ENCODE results near the gene MAN2B1. TPM values are rescaled to one million over a fixed set of nuclear protein-coding genes. Genes with fewer than 3 reads are reported as not detected.
"Not testable (repeated sequence)": the region's sequence is repeated elsewhere in the genome, so short reads cannot be mapped to it uniquely, and the experiment has no call there.

MAN2B1 gene
- total RNA-seq, 1 experiment from 2014 or later: 48.2 TPM

DNA sequence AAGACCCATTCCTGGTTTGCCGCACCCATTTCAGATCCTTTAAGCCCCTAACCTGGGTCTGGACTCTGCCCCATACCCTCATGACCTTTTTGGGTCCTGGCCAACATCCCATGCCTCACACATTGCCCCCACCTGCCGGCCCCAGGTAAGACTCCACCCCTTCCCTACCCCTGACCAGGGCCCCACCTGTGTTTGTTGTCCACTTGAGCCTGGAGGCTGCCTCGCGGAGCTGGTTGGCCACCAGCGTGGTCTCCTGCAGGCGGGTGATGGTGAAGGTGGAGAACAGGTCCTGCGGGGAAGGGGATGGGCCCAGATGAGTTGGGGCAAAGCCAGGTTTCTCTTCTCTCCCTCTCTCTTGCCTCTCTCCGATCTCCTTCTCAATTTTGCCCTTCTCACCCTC, 19.5 kb downstream of the MAN2B1 start:
- H3K9me2 ChIP-seq (ENCODE audit: insufficient read depth): no peaks in the 10 kb centered on the region
- TF ChIP-seq, protein P1, sequence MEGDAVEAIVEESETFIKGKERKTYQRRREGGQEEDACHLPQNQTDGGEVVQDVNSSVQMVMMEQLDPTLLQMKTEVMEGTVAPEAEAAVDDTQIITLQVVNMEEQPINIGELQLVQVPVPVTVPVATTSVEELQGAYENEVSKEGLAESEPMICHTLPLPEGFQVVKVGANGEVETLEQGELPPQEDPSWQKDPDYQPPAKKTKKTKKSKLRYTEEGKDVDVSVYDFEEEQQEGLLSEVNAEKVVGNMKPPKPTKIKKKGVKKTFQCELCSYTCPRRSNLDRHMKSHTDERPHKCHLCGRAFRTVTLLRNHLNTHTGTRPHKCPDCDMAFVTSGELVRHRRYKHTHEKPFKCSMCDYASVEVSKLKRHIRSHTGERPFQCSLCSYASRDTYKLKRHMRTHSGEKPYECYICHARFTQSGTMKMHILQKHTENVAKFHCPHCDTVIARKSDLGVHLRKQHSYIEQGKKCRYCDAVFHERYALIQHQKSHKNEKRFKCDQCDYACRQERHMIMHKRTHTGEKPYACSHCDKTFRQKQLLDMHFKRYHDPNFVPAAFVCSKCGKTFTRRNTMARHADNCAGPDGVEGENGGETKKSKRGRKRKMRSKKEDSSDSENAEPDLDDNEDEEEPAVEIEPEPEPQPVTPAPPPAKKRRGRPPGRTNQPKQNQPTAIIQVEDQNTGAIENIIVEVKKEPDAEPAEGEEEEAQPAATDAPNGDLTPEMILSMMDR (conservative IDR thresholded peaks at IDR 0.05): no peak
- TF ChIP-seq EZH2 (IDR thresholded peaks at IDR 0.05; ENCODE audit: low read depth): no peak
- no peak overlapping the region for H3K4me2 ChIP-seq
- H3K9me3 ChIP-seq (ENCODE audit: insufficient read depth, low read depth): no peaks in the 10 kb centered on the region
- no peak overlapping the region for H3K4me3 ChIP-seq
- H3F3A ChIP-seq (ENCODE audit: insufficient read depth, low read depth): no peaks in the 10 kb centered on the region; the same call in 1 of the 2 replicates
- no TSS peak for BruUV-seq (replicated peaks)
- H2AFZ ChIP-seq: no peak overlapping the region
- ChIA-PET CTCF (no interaction called here), POLR2A (ENCODE audit: unreplicated experiment) (no interaction called here)
- H3K4me1 ChIP-seq (replicated peaks; ENCODE audit: insufficient read depth): no peaks in the 10 kb centered on the region
- H3K27me3 ChIP-seq (ENCODE audit: insufficient read depth, low read depth): no peaks in the 10 kb centered on the region
- DNase-seq: no peak
- H3K36me3 ChIP-seq (ENCODE audit: low read depth): no peaks in the 10 kb centered on the region
- intact Hi-C loops (cut with micrococcal nuclease; ENCODE audit: unreplicated experiment): no loop called here
- H4K20me1 ChIP-seq (ENCODE audit: insufficient read depth): no peaks in the 10 kb centered on the region
- no peak overlapping the region for H3K27ac ChIP-seq
- no peaks in the 10 kb centered on the region for H3K79me2 ChIP-seq (ENCODE audit: low read depth)

- Histone ChIP-seq H2AFZ (no peak overlapping the region), H3K79me2 (ENCODE audit: low read depth) (no peaks in the 10 kb centered on the region), H3F3A (ENCODE audit: insufficient read depth, low read depth) (no peaks in the 10 kb centered on the region; the same call in 1 of the 2 replicates), H4K20me1 (ENCODE audit: insufficient read depth) (no peaks in the 10 kb centered on the region), H3K9me3 (ENCODE audit: insufficient read depth, low read depth) (no peaks in the 10 kb centered on the region), H3K4me2 (no peak overlapping the region), H3K27ac (no peak overlapping the region), H3K4me1 (replicated peaks; ENCODE audit: insufficient read depth) (no peaks in the 10 kb centered on the region), H3K4me3 (no peak overlapping the region), H3K36me3 (ENCODE audit: low read depth) (no peaks in the 10 kb centered on the region), H3K27me3 (ENCODE audit: insufficient read depth, low read depth) (no peaks in the 10 kb centered on the region), H3K9me2 (ENCODE audit: insufficient read depth) (no peaks in the 10 kb centered on the region)
- ChIA-PET POLR2A (ENCODE audit: unreplicated experiment) (no interaction called here), CTCF (no interaction called here)
- peak in 1 of 2 experiments; percentile 29 for DNase-seq
- BruUV-seq (replicated peaks): no TSS peak
- TF ChIP-seq, protein P1 (conservative IDR thresholded peaks at IDR 0.05): no peak
- TF ChIP-seq EZH2 (IDR thresholded peaks at IDR 0.05; ENCODE audit: low read depth): no peak
- intact Hi-C loops (cut with micrococcal nuclease; ENCODE audit: unreplicated experiment): no loop called here
Observed at GRCh38 chr19:12646551-12646950, 20.0 kb downstream of the MAN2B1 start.

DNA sequence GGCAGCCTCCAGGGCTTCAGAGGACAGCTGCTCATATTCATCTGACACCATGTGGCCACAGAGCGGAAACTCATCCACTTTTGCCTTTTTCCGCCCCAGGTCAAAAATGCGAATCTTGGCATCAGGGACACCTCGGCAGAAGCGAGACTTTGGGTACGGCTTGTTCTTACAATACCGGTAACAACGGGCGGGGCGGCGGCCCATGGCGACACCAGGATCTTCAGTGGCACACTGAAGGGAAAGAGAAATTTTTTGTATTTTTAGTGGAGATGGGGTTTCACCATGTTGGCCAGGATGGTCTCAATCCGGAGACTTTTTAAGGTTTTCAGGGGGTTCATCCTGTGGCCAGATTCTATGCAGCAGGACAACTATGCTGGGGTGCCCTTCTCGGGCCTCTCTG, 22.8 kb downstream of the MAN2B1 start:
- H2AFZ ChIP-seq; H3K27ac ChIP-seq; H3F3A ChIP-seq (ENCODE audit: insufficient read depth, low read depth); DNase-seq; intact Hi-C loops (cut with micrococcal nuclease; ENCODE audit: unreplicated experiment); H3K9me3 ChIP-seq (ENCODE audit: insufficient read depth, low read depth); H4K20me1 ChIP-seq (ENCODE audit: insufficient read depth); BruUV-seq (replicated peaks); H3K9me2 ChIP-seq (ENCODE audit: insufficient read depth); CTCF ChIA-PET; H3K4me2 ChIP-seq; H3K79me2 ChIP-seq (ENCODE audit: low read depth); H3K36me3 ChIP-seq (ENCODE audit: low read depth); H3K4me1 ChIP-seq (replicated peaks; ENCODE audit: insufficient read depth); POLR2A ChIA-PET (ENCODE audit: unreplicated experiment); H3K4me3 ChIP-seq; H3K27me3 ChIP-seq (ENCODE audit: insufficient read depth, low read depth): not testable (repeated sequence)

DNA sequence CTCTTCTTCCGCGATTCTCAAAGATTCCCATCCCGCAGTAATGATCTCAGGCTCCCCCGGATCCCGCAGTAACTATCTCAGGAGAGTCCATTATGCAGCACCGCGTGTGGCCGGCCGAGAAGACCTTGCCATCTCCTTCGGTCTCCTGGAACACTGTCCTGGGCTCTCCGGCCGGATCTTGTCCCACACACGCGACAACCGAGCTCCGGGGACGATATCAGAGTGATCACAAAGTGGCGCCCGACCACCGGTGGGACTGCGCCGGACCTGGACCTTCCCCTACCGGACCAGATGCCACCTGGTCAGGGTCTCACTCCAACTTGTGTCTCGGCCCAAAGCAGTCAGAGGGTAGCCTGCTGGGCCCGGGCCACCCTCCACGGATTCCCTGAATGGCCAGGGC, 24.0 kb downstream of the MAN2B1 start:
- DNase-seq: no peak
- no TSS peak for BruUV-seq (replicated peaks)
- intact Hi-C loops (cut with micrococcal nuclease; ENCODE audit: unreplicated experiment): no loop called here
- Histone ChIP-seq H3K27ac (no peak overlapping the region), H3K9me3 (ENCODE audit: insufficient read depth, low read depth) (no peaks in the 10 kb centered on the region), H3K36me3 (ENCODE audit: low read depth) (no peaks in the 10 kb centered on the region), H3F3A (ENCODE audit: insufficient read depth, low read depth) (no peaks in the 10 kb centered on the region; the same call in 1 of the 2 replicates), H3K27me3 (ENCODE audit: insufficient read depth, low read depth) (no peaks in the 10 kb centered on the region), H3K79me2 (ENCODE audit: low read depth) (no peaks in the 10 kb centered on the region), H3K9me2 (ENCODE audit: insufficient read depth) (no peaks in the 10 kb centered on the region), H3K4me2 (no peak overlapping the region), H3K4me1 (replicated peaks; ENCODE audit: insufficient read depth) (no peaks in the 10 kb centered on the region), H2AFZ (no peak overlapping the region), H3K4me3 (no peak overlapping the region), H4K20me1 (ENCODE audit: insufficient read depth) (no peaks in the 10 kb centered on the region)
- CTCF ChIA-PET: no interaction called here
- TF ChIP-seq, protein P1 (conservative IDR thresholded peaks at IDR 0.05): no peak
- no peak for TF ChIP-seq EZH2 (IDR thresholded peaks at IDR 0.05; ENCODE audit: low read depth)
- POLR2A ChIA-PET (ENCODE audit: unreplicated experiment): interaction anchor here (0.7 kb wide), 1 partner anchor 277 kb away, joined by 8 read pairs; the partner anchor contains the start of gene ZNF442

Data from PC-9 (cell line).